ENCODE measurements around the gene PLEKHA3. TPM values are rescaled to one million over a fixed set of nuclear protein-coding genes. Genes with fewer than 3 reads are reported as not detected.

Gene PLEKHA3
- total RNA-seq, 1 donor from 2014 or later: 31.6 TPM

GRCh38 chr2:178484245-178485041 is 4.2 kb downstream of the PLEKHA3 start:
- H3K4me3 Mint-ChIP-seq: no peak overlapping the region
- no peak overlapping the region for H3K27ac Mint-ChIP-seq
- H3K36me3 Mint-ChIP-seq (ENCODE audit: low read depth): peaks cover 25% of the 10 kb centered on the region
- DNase-seq (ENCODE audit: low spot score): no peak
- H3K9me3 Mint-ChIP-seq: no peaks in the 10 kb centered on the region
- peaks cover 43% of the 10 kb centered on the region for H3K4me1 Mint-ChIP-seq (ENCODE audit: low read depth)
- no peaks in the 10 kb centered on the region for H3K27me3 Mint-ChIP-seq (ENCODE audit: insufficient read depth)
- intact Hi-C loops (cut with micrococcal nuclease): no loop called here

DNA sequence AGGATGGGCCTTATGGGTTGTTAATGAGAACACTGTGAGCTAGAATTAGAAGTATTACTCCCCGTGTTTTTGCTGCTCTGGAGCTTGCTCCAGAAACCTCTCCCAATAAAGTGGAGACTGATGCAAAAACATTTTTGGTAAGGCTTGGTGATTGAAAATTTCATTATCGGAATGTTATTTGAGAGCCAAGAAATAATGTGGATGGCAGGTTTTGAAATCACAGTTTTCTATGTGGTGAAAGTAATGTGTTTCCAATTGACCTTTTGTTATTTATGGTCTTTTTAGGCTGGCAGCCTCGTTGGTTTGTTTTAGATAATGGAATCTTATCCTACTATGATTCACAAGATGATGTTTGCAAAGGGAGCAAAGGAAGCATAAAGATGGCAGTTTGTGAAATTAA is 5.1 kb downstream of the PLEKHA3 start:
- no peaks in the 10 kb centered on the region for H3K9me3 Mint-ChIP-seq
- DNase-seq (ENCODE audit: low spot score): no peak
- no peak overlapping the region for H3K27ac Mint-ChIP-seq
- no peak overlapping the region for H3K4me3 Mint-ChIP-seq
- peaks cover 32% of the 10 kb centered on the region for H3K36me3 Mint-ChIP-seq (ENCODE audit: low read depth)
- no peaks in the 10 kb centered on the region for H3K27me3 Mint-ChIP-seq (ENCODE audit: insufficient read depth)
- intact Hi-C loops (cut with micrococcal nuclease): no loop called here
- peaks cover 38% of the 10 kb centered on the region for H3K4me1 Mint-ChIP-seq (ENCODE audit: low read depth)

GRCh38 chr2:178491612-178492011 is 11.4 kb downstream of the PLEKHA3 start:
- Mint-ChIP-seq H3K27ac (no peak overlapping the region), H3K27me3 (ENCODE audit: insufficient read depth) (no peaks in the 10 kb centered on the region), H3K4me1 (ENCODE audit: low read depth) (peaks cover 11% of the 10 kb centered on the region), H3K9me3 (no peaks in the 10 kb centered on the region), H3K36me3 (ENCODE audit: low read depth) (peaks cover 63% of the 10 kb centered on the region), H3K4me3 (no peak overlapping the region)
- DNase-seq (ENCODE audit: low spot score): no peak
- intact Hi-C loops (cut with micrococcal nuclease): no loop called here

DNA sequence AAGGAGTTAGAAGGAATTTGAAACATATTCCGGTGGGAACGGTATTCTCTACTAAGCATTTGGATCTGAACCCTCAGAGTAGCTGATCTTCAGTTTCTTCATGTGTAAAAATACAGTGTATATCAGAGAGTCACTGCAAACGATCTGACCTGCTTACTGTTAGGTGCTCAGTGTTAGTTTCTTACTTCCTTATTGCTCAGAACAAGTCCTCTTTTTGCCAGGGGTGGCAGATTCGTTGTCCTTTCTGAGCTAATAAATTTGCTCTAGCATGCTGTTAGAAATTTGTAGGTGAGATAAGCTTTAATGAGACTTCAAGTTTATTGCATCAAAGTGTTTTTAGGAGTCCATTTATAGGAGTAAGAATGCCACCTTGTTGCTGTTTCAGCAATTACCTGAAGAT is 15.8 kb downstream of the PLEKHA3 start:
- H3K4me3 Mint-ChIP-seq: no peak overlapping the region
- H3K36me3 Mint-ChIP-seq (ENCODE audit: low read depth): peaks cover 59% of the 10 kb centered on the region
- H3K4me1 Mint-ChIP-seq (ENCODE audit: low read depth): peaks cover 7% of the 10 kb centered on the region
- H3K9me3 Mint-ChIP-seq: no peaks in the 10 kb centered on the region
- no peak overlapping the region for H3K27ac Mint-ChIP-seq
- no peak for DNase-seq (ENCODE audit: low spot score)
- intact Hi-C loops (cut with micrococcal nuclease): no loop called here
- no peaks in the 10 kb centered on the region for H3K27me3 Mint-ChIP-seq (ENCODE audit: insufficient read depth)

- H3K4me3 Mint-ChIP-seq: no peak overlapping the region
- H3K27ac Mint-ChIP-seq: no peak overlapping the region
- H3K27me3 Mint-ChIP-seq (ENCODE audit: insufficient read depth): no peaks in the 10 kb centered on the region
- H3K36me3 Mint-ChIP-seq (ENCODE audit: low read depth): peaks cover 56% of the 10 kb centered on the region
- intact Hi-C loops (cut with micrococcal nuclease): no loop called here
- no peaks in the 10 kb centered on the region for H3K9me3 Mint-ChIP-seq
- H3K4me1 Mint-ChIP-seq (ENCODE audit: low read depth): peaks cover 7% of the 10 kb centered on the region
- DNase-seq (ENCODE audit: low spot score): no peak
Measured at GRCh38 chr2:178498137-178498536, 17.9 kb downstream of the PLEKHA3 start.

- no peaks in the 10 kb centered on the region for H3K9me3 Mint-ChIP-seq
- H3K4me3 Mint-ChIP-seq: no peak overlapping the region
- no peak for DNase-seq (ENCODE audit: low spot score)
- H3K36me3 Mint-ChIP-seq (ENCODE audit: low read depth): peaks cover 52% of the 10 kb centered on the region
- no peak overlapping the region for H3K27ac Mint-ChIP-seq
- no peaks in the 10 kb centered on the region for H3K27me3 Mint-ChIP-seq (ENCODE audit: insufficient read depth)
- intact Hi-C loops (cut with micrococcal nuclease): no loop called here
- H3K4me1 Mint-ChIP-seq (ENCODE audit: low read depth): peaks cover 7% of the 10 kb centered on the region
Measured at GRCh38 chr2:178499640-178500039, 19.4 kb downstream of the PLEKHA3 start.

- H3K36me3 Mint-ChIP-seq (ENCODE audit: low read depth): peaks cover 31% of the 10 kb centered on the region
- no peak overlapping the region for H3K4me3 Mint-ChIP-seq
- H3K4me1 Mint-ChIP-seq (ENCODE audit: low read depth): peaks cover 10% of the 10 kb centered on the region
- no peaks in the 10 kb centered on the region for H3K9me3 Mint-ChIP-seq
- H3K27me3 Mint-ChIP-seq (ENCODE audit: insufficient read depth): no peaks in the 10 kb centered on the region
- H3K27ac Mint-ChIP-seq: no peak overlapping the region
- intact Hi-C loops (cut with micrococcal nuclease): no loop called here
- DNase-seq (ENCODE audit: low spot score): no peak
Measured at GRCh38 chr2:178502751-178503150, 22.5 kb downstream of the PLEKHA3 start.

DNA sequence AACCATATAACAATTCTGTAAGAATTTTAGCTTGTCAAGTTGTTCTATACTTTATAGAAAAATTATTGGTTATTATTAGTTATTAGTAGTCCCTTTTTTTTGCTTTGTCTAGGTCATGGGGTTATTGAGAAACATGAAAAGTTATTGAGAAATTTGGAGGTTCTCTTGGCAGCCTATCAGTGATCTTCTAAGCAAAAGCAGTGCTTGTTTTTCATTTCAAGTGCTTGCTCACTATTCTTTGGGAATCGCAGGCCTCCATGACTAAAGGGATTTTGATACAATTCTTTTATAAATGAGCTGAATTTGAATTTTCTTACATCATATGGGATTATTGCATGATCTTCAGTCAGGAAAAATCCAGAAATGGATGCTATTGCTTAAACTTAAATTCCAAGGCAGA is 25.8 kb downstream of the PLEKHA3 start:
- intact Hi-C loops (cut with micrococcal nuclease): no loop called here
- H3K4me1 Mint-ChIP-seq (ENCODE audit: low read depth): peaks cover 18% of the 10 kb centered on the region
- H3K27ac Mint-ChIP-seq: no peak overlapping the region
- no peaks in the 10 kb centered on the region for H3K9me3 Mint-ChIP-seq
- H3K36me3 Mint-ChIP-seq (ENCODE audit: low read depth): peaks cover 21% of the 10 kb centered on the region
- no peaks in the 10 kb centered on the region for H3K27me3 Mint-ChIP-seq (ENCODE audit: insufficient read depth)
- no peak for DNase-seq (ENCODE audit: low spot score)
- H3K4me3 Mint-ChIP-seq: no peak overlapping the region

DNA sequence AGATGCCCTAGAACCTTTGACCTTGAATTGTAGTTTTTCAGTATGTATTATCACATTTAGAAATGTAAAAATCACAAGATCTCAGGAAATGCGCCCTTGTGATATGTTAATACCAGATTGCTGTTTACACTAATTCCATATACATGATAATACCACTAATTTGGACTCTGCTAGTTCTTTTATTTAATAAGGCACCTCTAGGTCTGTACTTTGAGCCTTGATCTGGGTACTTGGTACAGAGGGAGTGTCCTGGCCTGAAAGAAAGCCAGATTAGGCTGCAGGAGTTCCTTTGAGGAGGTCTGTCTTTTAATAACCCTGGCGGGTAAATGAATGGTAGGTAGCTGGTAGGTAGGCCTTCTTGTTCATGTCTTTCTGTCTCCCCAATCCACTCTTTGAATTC is 26.3 kb downstream of the PLEKHA3 start:
- no peaks in the 10 kb centered on the region for H3K27me3 Mint-ChIP-seq (ENCODE audit: insufficient read depth)
- peaks cover 21% of the 10 kb centered on the region for H3K36me3 Mint-ChIP-seq (ENCODE audit: low read depth)
- intact Hi-C loops (cut with micrococcal nuclease): no loop called here
- no peak for DNase-seq (ENCODE audit: low spot score)
- no peaks in the 10 kb centered on the region for H3K9me3 Mint-ChIP-seq
- no peak overlapping the region for H3K27ac Mint-ChIP-seq
- peaks cover 18% of the 10 kb centered on the region for H3K4me1 Mint-ChIP-seq (ENCODE audit: low read depth)
- H3K4me3 Mint-ChIP-seq: no peak overlapping the region

- Mint-ChIP-seq H3K4me3 (no peak overlapping the region), H3K27ac (no peak overlapping the region), H3K4me1 (ENCODE audit: low read depth) (peaks cover 18% of the 10 kb centered on the region), H3K36me3 (ENCODE audit: low read depth) (peaks cover 20% of the 10 kb centered on the region), H3K9me3 (no peaks in the 10 kb centered on the region), H3K27me3 (ENCODE audit: insufficient read depth) (no peaks in the 10 kb centered on the region)
- no peak for DNase-seq (ENCODE audit: low spot score)
- intact Hi-C loops (cut with micrococcal nuclease): no loop called here
Measured at GRCh38 chr2:178506949-178507348, 26.7 kb downstream of the PLEKHA3 start.

DNA sequence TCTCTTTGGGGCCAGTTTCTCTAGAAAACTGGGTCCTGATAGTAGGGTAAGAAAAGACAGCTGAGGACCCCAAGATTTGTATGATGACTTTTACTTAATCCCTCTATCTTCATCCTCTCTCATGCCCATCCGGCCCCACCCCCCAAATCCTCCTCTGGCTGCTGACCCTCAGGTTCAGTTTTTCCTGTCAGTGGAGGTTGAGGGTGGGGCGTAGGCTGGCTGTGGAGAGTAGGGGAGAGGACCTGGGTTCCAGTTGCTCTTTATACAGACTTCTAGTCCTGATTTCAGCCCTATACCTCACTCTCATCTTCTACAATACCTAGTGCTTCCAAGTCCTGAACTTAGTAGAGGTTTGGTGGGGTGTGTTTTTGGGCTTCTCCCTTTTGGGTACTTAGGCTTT is 28.4 kb downstream of the PLEKHA3 start:
- H3K4me3 Mint-ChIP-seq: no peak overlapping the region
- intact Hi-C loops (cut with micrococcal nuclease): no loop called here
- H3K4me1 Mint-ChIP-seq (ENCODE audit: low read depth): peaks cover 30% of the 10 kb centered on the region

GRCh38 chr2:178510384-178510783 is 30.1 kb downstream of the PLEKHA3 start:
- Mint-ChIP-seq H3K27me3 (ENCODE audit: insufficient read depth) (no peaks in the 10 kb centered on the region), H3K4me3 (no peak overlapping the region), H3K36me3 (ENCODE audit: low read depth) (peaks cover 29% of the 10 kb centered on the region), H3K4me1 (ENCODE audit: low read depth) (peaks cover 45% of the 10 kb centered on the region), H3K27ac (no peak overlapping the region), H3K9me3 (no peaks in the 10 kb centered on the region)
- DNase-seq (ENCODE audit: low spot score): no peak
- intact Hi-C loops (cut with micrococcal nuclease): loop anchor here (10.0 kb wide), 1 partner anchor 754 kb away; the partner anchor contains the start of gene SESTD1

More for the DNA sequence above, 28.4 kb downstream of the PLEKHA3 start:
- no peak for DNase-seq (ENCODE audit: low spot score)
- H3K36me3 Mint-ChIP-seq (ENCODE audit: low read depth): peaks cover 22% of the 10 kb centered on the region
- no peaks in the 10 kb centered on the region for H3K27me3 Mint-ChIP-seq (ENCODE audit: insufficient read depth)
- H3K9me3 Mint-ChIP-seq: no peaks in the 10 kb centered on the region
- no peak overlapping the region for H3K27ac Mint-ChIP-seq

- H3K4me3 Mint-ChIP-seq: no peak overlapping the region
- no peaks in the 10 kb centered on the region for H3K27me3 Mint-ChIP-seq (ENCODE audit: insufficient read depth)
- peaks cover 29% of the 10 kb centered on the region for H3K36me3 Mint-ChIP-seq (ENCODE audit: low read depth)
- H3K9me3 Mint-ChIP-seq: no peaks in the 10 kb centered on the region
- intact Hi-C loops (cut with micrococcal nuclease): loop anchor here (10.0 kb wide), 1 partner anchor 752 kb away; the partner anchor contains the start of gene SESTD1
- DNase-seq (ENCODE audit: low spot score): no peak
- H3K27ac Mint-ChIP-seq: no peak overlapping the region
- peaks cover 37% of the 10 kb centered on the region for H3K4me1 Mint-ChIP-seq (ENCODE audit: low read depth)
Measured at GRCh38 chr2:178512484-178512883, 32.2 kb downstream of the PLEKHA3 start.
